ENCODE measurements around the gene LRRC56. TPM values are rescaled to one million over a fixed set of nuclear protein-coding genes. Genes with fewer than 3 reads are reported as not detected.

LRRC56 gene
- total RNA-seq, 1 experiment from 2014 or later, result 3.4 TPM

GRCh38 chr11:488062-488461, 49.3 kb upstream of the LRRC56 start:
- peaks cover 9 to 17% (median 15%) of the 10 kb centered on the region in 3 experiments for H3K36me3 Mint-ChIP-seq (ENCODE audit: insufficient read depth in 1 of 3, low read depth in 3 of 3)
- no peak overlapping the region for H3K27ac Mint-ChIP-seq
- no CpG with 5 or more reads among the region's 25 CpGs for WGBS (ENCODE audit: extremely low coverage, insufficient read length, low lambda C conversion rate)

More at GRCh38 chr11:488062-488461, 49.3 kb upstream of the LRRC56 start:
- no peaks in the 10 kb centered on the region for H3K9me3 Mint-ChIP-seq
- Histone ChIP-seq H2BK5ac (ENCODE audit: insufficient read length, low read length) (no peak overlapping the region), H3K4me1 (ENCODE audit: insufficient read depth, low read length) (no peaks in the 10 kb centered on the region), H3K79me2 (ENCODE audit: insufficient read depth, low read length) (no peaks in the 10 kb centered on the region; the same call in 1 of the 2 replicates), H3K27me3 (ENCODE audit: insufficient read depth, low read length) (no peaks in the 10 kb centered on the region), H3K4ac (ENCODE audit: low read depth, low read length) (no peak overlapping the region), H2AK5ac (ENCODE audit: insufficient read length, low read length) (no peak overlapping the region), H3K9ac (ENCODE audit: extremely low read depth, insufficient read length, low read length) (no peak overlapping the region), H2BK15ac (ENCODE audit: low read depth, low read length) (no peak overlapping the region), H2BK120ac (ENCODE audit: low read depth, low read length, poor library complexity, severe bottlenecking) (no peak overlapping the region), H3K18ac (ENCODE audit: insufficient read length, low read depth, low read length) (no peak overlapping the region), H3K14ac (ENCODE audit: insufficient read depth, low read length) (no peak overlapping the region), H4K5ac (ENCODE audit: insufficient read length, low read depth, low read length) (no peak overlapping the region), H2BK20ac (ENCODE audit: low read depth, low read length, poor library complexity, severe bottlenecking) (no peak overlapping the region), H4K91ac (ENCODE audit: insufficient read length, low read depth, low read length) (no peak overlapping the region), H3K79me1 (ENCODE audit: insufficient read depth, low read depth, low read length, poor library complexity, severe bottlenecking) (peaks cover 2% of the 10 kb centered on the region), H3K23me2 (ENCODE audit: insufficient read length, low read depth, low read length, poor library complexity, severe bottlenecking) (peaks cover 3% of the 10 kb centered on the region), H3K23ac (ENCODE audit: insufficient read length, low read depth, low read length) (no peak overlapping the region), H3K56ac (ENCODE audit: insufficient read length, low read depth, low read length) (no peak overlapping the region), H3K27ac (ENCODE audit: insufficient read length, low read depth, low read length) (no peak overlapping the region), H4K20me1 (ENCODE audit: control insufficient read depth, insufficient read depth, insufficient read length) (no peaks in the 10 kb centered on the region), H4K8ac (replicated peaks; ENCODE audit: insufficient read length, low read depth, low read length) (no peak overlapping the region), H3K4me2 (ENCODE audit: insufficient read depth, insufficient read length, low read length) (no peak overlapping the region), H3T11ph (ENCODE audit: low read length) (no peak overlapping the region), H3K9me3 (ENCODE audit: control insufficient read depth, low read depth, low read length) (no peaks in the 10 kb centered on the region), H2BK12ac (ENCODE audit: insufficient read length, low read depth, low read length) (no peak overlapping the region), H2AFZ (ENCODE audit: low read length) (no peak overlapping the region)
- no peak for DNase-seq
- H3K4me1 Mint-ChIP-seq, result no peaks in the 10 kb centered on the region
- H3K27me3 Mint-ChIP-seq (ENCODE audit: low read depth), result no peaks in the 10 kb centered on the region
- H3K4me3 Mint-ChIP-seq, result no peak overlapping the region; a peak in 1 of 5 replicates
- TF ChIP-seq, protein P1, sequence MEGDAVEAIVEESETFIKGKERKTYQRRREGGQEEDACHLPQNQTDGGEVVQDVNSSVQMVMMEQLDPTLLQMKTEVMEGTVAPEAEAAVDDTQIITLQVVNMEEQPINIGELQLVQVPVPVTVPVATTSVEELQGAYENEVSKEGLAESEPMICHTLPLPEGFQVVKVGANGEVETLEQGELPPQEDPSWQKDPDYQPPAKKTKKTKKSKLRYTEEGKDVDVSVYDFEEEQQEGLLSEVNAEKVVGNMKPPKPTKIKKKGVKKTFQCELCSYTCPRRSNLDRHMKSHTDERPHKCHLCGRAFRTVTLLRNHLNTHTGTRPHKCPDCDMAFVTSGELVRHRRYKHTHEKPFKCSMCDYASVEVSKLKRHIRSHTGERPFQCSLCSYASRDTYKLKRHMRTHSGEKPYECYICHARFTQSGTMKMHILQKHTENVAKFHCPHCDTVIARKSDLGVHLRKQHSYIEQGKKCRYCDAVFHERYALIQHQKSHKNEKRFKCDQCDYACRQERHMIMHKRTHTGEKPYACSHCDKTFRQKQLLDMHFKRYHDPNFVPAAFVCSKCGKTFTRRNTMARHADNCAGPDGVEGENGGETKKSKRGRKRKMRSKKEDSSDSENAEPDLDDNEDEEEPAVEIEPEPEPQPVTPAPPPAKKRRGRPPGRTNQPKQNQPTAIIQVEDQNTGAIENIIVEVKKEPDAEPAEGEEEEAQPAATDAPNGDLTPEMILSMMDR (conservative IDR thresholded peaks at IDR 0.05), result no peak
